B cell (primary cell): ENCODE measurements around the gene LAMA1. TPM values are rescaled to one million over a fixed set of nuclear protein-coding genes. Genes with fewer than 3 reads are reported as not detected.
A peak's percentile ranks its signal among the peaks of the same experiment; 100 is the strongest.

Source experiments
- ATAC-seq: fragments of 200-7000 bp; cut with Tn5 transposase; one replicate; pipeline ENCODE4 v1.10.0; 2021; ENCODE audit warnings: low read depth, mild to moderate bottlenecking, moderate number of reproducible peaks, moderate library complexity
- CTCF ChIA-PET: fragments of 350-600 bp; sonication (Branson Sonifier 250); formaldehyde crosslinking; loops from one replicate; lab custom pipeline; 2021; ENCODE audit warnings: antibody characterized with exemption, inconsistent platforms; lab: Charles Lee
- POLR2A ChIA-PET: fragments of 350-600 bp; sonication (Branson Sonifier 250); formaldehyde crosslinking; loops from one replicate; lab custom pipeline; 2021; ENCODE audit warnings: antibody characterized with exemption; lab: Charles Lee
- DNase-seq: peaks from one replicate; pipeline ENCODE4 v3.0.0; 2013
- H2AFZ ChIP-seq: 2 replicates; pipeline ENCODE4 v1.6.1; 2012; ENCODE audit warnings: mild to moderate bottlenecking, low read depth, low read length; ENCODE audit not compliant: insufficient read depth, poor library complexity, severe bottlenecking
- H3K27ac ChIP-seq, 2 donors: 1 replicate in 1 of 2; 2 replicates in 1 of 2; pipeline ENCODE4 v1.5.1; 2012 to 2013; ENCODE audit warnings: low read length in 2 of 2, mild to moderate bottlenecking in 2 of 2, moderate library complexity in 1 of 2
- H3K27me3 ChIP-seq, 4 experiments: fragments of 200-600 bp in 1 of 4; sonication (generic) in 1 of 4; replicated peaks in 1 of 4; 1 replicate in 2 of 4; 2 replicates in 2 of 4; pipeline versions ENCODE4 v1.6.1 to v1.7.0; 2013 to 2016; ENCODE audit warnings: low read length in 3 of 4, mild to moderate bottlenecking in 2 of 4, mixed read lengths in 1 of 4, moderate library complexity in 1 of 4; ENCODE audit not compliant: insufficient read depth in 4 of 4, control insufficient read depth in 3 of 4; ENCODE audit errors: control extremely low read depth in 1 of 4
- H3K36me3 ChIP-seq, 2 experiments: replicated peaks in 1 of 2; 1 replicate in 1 of 2; 2 replicates in 1 of 2; pipeline versions ENCODE4 v1.6.1 to v1.7.1; 2013; ENCODE audit warnings: low read length in 1 of 2; ENCODE audit not compliant: insufficient read depth in 2 of 2, control insufficient read depth in 1 of 2; ENCODE audit errors: control extremely low read depth in 1 of 2, extremely low read depth in 1 of 2
- H3K4me1 ChIP-seq, 2 donors: fragments of 200-600 bp in 1 of 2; sonication (generic) in 1 of 2; 1 replicate in 1 of 2; 2 replicates in 1 of 2; pipeline versions ENCODE4 v1.5.1 to v1.6.1; 2013 to 2017; ENCODE audit warnings: low read length in 2 of 2; ENCODE audit not compliant: control insufficient read depth in 2 of 2, insufficient read depth in 2 of 2
- H3K4me2 ChIP-seq: replicated peaks from 2 replicates; pipeline ENCODE3; 2012; ENCODE audit warnings: mild to moderate bottlenecking, low read depth, low read length; ENCODE audit not compliant: poor library complexity, severe bottlenecking
- H3K4me3 ChIP-seq, 5 experiments: fragments of 200-600 bp in 1 of 5; sonication (generic) in 1 of 5; 1 replicate in 3 of 5; 2 replicates in 2 of 5; pipeline versions ENCODE4 v1.5.1 to v1.7.0; 2011 to 2016; ENCODE audit warnings: low read length in 4 of 5, mild to moderate bottlenecking in 4 of 5, low read depth in 2 of 5, control low read depth in 1 of 5, moderate library complexity in 1 of 5; ENCODE audit not compliant: insufficient read depth in 1 of 5; ENCODE audit errors: control extremely low read depth in 1 of 5, extremely low read depth in 1 of 5
- H3K79me2 ChIP-seq: fragments of 200-600 bp; sonication (generic); one replicate; pipeline ENCODE4 v1.6.0; 2016; ENCODE audit warnings: low read length; ENCODE audit not compliant: control insufficient read depth, insufficient read depth
- H3K9ac ChIP-seq: fragments of 200-600 bp; sonication (generic); 2 replicates; pipeline ENCODE4 v1.6.1; 2017; ENCODE audit warnings: mild to moderate bottlenecking, low read length, moderate library complexity
- H3K9me3 ChIP-seq, 3 donors: one replicate each; pipeline versions ENCODE4 v1.6.1 to v1.7.1; 2013; ENCODE audit warnings: low read length in 2 of 3; ENCODE audit not compliant: control insufficient read depth in 2 of 3, insufficient read depth in 1 of 3; ENCODE audit errors: control extremely low read depth in 1 of 3
- H4K20me1 ChIP-seq: 2 replicates; pipeline ENCODE4 v1.6.0; 2012; ENCODE audit warnings: mild to moderate bottlenecking, low read length; ENCODE audit not compliant: insufficient read depth, control insufficient read depth, poor library complexity, severe bottlenecking
- H3K27ac Mint-ChIP-seq: one replicate; pipeline ENCODE4 v1.8.0; 2021; ENCODE audit warnings: mixed read lengths
- H3K27me3 Mint-ChIP-seq: one replicate; pipeline ENCODE4 v1.8.0; 2021; ENCODE audit warnings: mixed read lengths
- H3K4me1 Mint-ChIP-seq: one replicate; pipeline ENCODE4 v1.8.0; 2021; ENCODE audit warnings: mixed read lengths
- H3K4me3 Mint-ChIP-seq: one replicate; pipeline ENCODE4 v1.8.0; 2021; ENCODE audit warnings: mixed read lengths
- H3K9me3 Mint-ChIP-seq: one replicate; pipeline ENCODE4 v1.8.0; 2022; ENCODE audit warnings: mixed read lengths; ENCODE audit not compliant: insufficient read depth
- CTCF ChIP-seq: fragments of 200-600 bp; IDR thresholded peaks from one replicate; pipeline ENCODE4 v1.8.0; 2022; ENCODE audit warnings: antibody characterized with exemption, mild to moderate bottlenecking
- EZH2 ChIP-seq: IDR thresholded peaks from 2 replicates; pipeline ENCODE4 v1.6.1; 2012; ENCODE audit warnings: borderline replicate concordance, low read depth, mild to moderate bottlenecking, moderate library complexity, low read length; ENCODE audit not compliant: insufficient read depth, poor library complexity, severe bottlenecking
- WGBS: methylation state at CpG from one replicate; pipeline ENCODE4 v1.1.5; 2013; ENCODE audit warnings: missing lambda C conversion rate; ENCODE audit not compliant: insufficient coverage; 5-methylcytosine and 5-hydroxymethylcytosine counted together
- intact Hi-C: fragments of 100-400 bp; cut with micrococcal nuclease; formaldehyde crosslinking; loops from one replicate; pipeline ENCODE4 v1.10.0; 2022
- polyA plus RNA-seq: library from polyadenylated mRNA; depleted of rRNA; stranded (reverse); fragments of >200 nt; gene quantifications from 2 replicates; pipeline ENCODE4 v1.2.3, GENCODE V29; 2012
- total RNA-seq, 2 donors: library from RNA; stranded (reverse); fragments of 120-200 nt in 1 of 2; gene quantifications; 1 replicate in 1 of 2; 2 replicates in 1 of 2; pipeline versions ENCODE4 v1.2.3 to v1.2.4, GENCODE V29; 2013 to 2022

Gene LAMA1
- total and polyA plus RNA-seq, 2 donors (not counting 1 experiment from before 2014, with no cell fraction given) = not detected

- H3K27me3 Mint-ChIP-seq = peaks cover 4% of the 10 kb centered on the region
- WGBS = 37% methylated on average over 9 of the region's 11 CpGs
- H4K20me1 ChIP-seq = no peaks in the 10 kb centered on the region
- H3K9me3 Mint-ChIP-seq = no peaks in the 10 kb centered on the region
- H3K4me3 ChIP-seq = no peak overlapping the region
- H3K27ac ChIP-seq = no peak overlapping the region
- POLR2A ChIA-PET = interaction anchor here (0.7 kb wide), 1 partner anchor 14 kb away, joined by 3 read pairs; no protein-coding TSS in a partner anchor
- no peaks in the 10 kb centered on the region for H3K4me1 ChIP-seq
- no peaks in the 10 kb centered on the region for H3K36me3 ChIP-seq
- CTCF ChIA-PET = no interaction called here
- H3K4me2 ChIP-seq = no peak overlapping the region
- H3K27ac Mint-ChIP-seq = no peak overlapping the region
- H2AFZ ChIP-seq = peak overlapping the region; percentile 22
- intact Hi-C loops = no loop called here
- H3K79me2 ChIP-seq = no peaks in the 10 kb centered on the region
- H3K27me3 ChIP-seq = no peaks in the 10 kb centered on the region
- H3K4me3 Mint-ChIP-seq = no peak overlapping the region
- TF ChIP-seq EZH2 (no peak), CTCF (no peak)
- no peak for DNase-seq
- no peak overlapping the region for H3K9ac ChIP-seq
- no peaks in the 10 kb centered on the region for H3K9me3 ChIP-seq
- no peaks in the 10 kb centered on the region for H3K4me1 Mint-ChIP-seq
- no peak for ATAC-seq
Measured at GRCh38 chr18:6941996-6942395, 175.6 kb downstream of the LAMA1 start.

GRCh38 chr18:6940451-6940850 lies 177.1 kb downstream of the LAMA1 start:
- Mint-ChIP-seq H3K4me3 (no peak overlapping the region), H3K9me3 (no peaks in the 10 kb centered on the region), H3K4me1 (no peaks in the 10 kb centered on the region), H3K27ac (no peak overlapping the region), H3K27me3 (peaks cover 4% of the 10 kb centered on the region)
- Histone ChIP-seq H3K9me3 (no peaks in the 10 kb centered on the region), H3K4me2 (no peak overlapping the region), H3K27ac (no peak overlapping the region), H3K4me3 (no peak overlapping the region), H3K36me3 (no peaks in the 10 kb centered on the region), H3K27me3 (no peaks in the 10 kb centered on the region), H4K20me1 (no peaks in the 10 kb centered on the region), H2AFZ (no peak overlapping the region), H3K9ac (no peak overlapping the region), H3K4me1 (no peaks in the 10 kb centered on the region), H3K79me2 (no peaks in the 10 kb centered on the region)
- CTCF ChIA-PET = no interaction called here
- TF ChIP-seq CTCF = no peak
- no peak for TF ChIP-seq EZH2
- ATAC-seq (no peak), DNase-seq (no peak)
- POLR2A ChIA-PET = no interaction called here
- intact Hi-C loops = no loop called here
- WGBS = 94% methylated on average over 9 of the region's 9 CpGs
